Measurements from ENCODE around the gene RPS17. TPM values are rescaled to one million over a fixed set of nuclear protein-coding genes. Genes with fewer than 3 reads are reported as not detected.

The RPS17 gene
- total RNA-seq, 4 donors from 2014 or later, result 649 to 1,349 (median 1,094) TPM

DNA sequence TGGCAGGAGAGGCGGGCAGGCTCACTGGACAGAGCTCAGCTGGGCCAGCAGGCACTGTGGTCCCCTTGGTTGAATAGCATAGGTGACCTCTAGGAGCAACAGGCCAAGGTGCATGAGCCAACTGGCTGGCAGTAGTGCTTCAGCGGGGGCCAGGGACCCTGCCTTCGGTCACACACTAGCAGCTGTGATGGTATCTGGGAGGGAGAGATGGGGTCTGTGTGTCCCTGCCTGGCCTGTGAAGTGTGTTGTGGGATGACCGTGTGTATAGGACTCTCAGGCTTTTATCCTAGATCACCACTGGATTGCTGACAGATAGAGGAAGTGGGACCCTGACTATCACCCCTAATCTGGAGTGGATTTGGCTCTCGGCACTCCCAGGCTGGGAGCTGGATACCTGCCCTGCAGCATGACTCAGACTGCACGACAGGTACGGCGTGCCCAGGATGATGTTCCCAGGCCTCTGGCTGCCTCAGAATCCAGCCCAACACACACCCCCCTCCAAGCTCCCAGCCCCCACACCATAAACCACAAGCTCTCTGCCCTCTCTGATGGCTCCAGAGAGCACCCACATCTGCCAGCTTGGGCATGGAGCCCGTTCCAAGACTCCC lies 7.8 kb downstream of the RPS17 start:
- Histone ChIP-seq H3K4me1 (peaks cover 0 to 8% (median 0%) of the 10 kb centered on the region in 4 donors), H3K27me3 (no peaks in the 10 kb centered on the region), H3K4me3 (no peak overlapping the region), H3K9me3 (no peaks in the 10 kb centered on the region), H3K36me3 (peaks cover 0 to 8% (median 3%) of the 10 kb centered on the region in 4 donors), H3K27ac (no peak overlapping the region)
- in situ Hi-C loops (cut with MboI; ENCODE audit: low pct_ligation_motif_present in 1 of 4, low pct_unique_long_range_greater_than_20kb in 1 of 4, low sequenced_read_pairs in 3 of 4), result loop anchor here (25.0 kb wide), 2 partner anchors 145 to 480 kb away; partner anchors contain the start of gene C15orf40 (in 4 of the 4)
- no peak for TF ChIP-seq POLR2AphosphoS5 (IDR thresholded peaks at IDR 0.05)
- TF ChIP-seq EP300 (IDR thresholded peaks at IDR 0.05; ENCODE audit: low read depth), result no peak
- no peak for TF ChIP-seq POLR2A (IDR thresholded peaks at IDR 0.05)
- no peak for TF ChIP-seq CTCF (IDR thresholded peaks at IDR 0.05)
- no peak for DNase-seq
- intact Hi-C loops (cut with DNase I; ENCODE audit: low total_unique reads), result no loop called here
- 89% methylated on average over 8 of the region's 9 CpGs; no CpG with 5 or more reads in 1 of the 2 donors for WGBS, 2 donors (ENCODE audit: low coverage in 1 of 2)

DNA sequence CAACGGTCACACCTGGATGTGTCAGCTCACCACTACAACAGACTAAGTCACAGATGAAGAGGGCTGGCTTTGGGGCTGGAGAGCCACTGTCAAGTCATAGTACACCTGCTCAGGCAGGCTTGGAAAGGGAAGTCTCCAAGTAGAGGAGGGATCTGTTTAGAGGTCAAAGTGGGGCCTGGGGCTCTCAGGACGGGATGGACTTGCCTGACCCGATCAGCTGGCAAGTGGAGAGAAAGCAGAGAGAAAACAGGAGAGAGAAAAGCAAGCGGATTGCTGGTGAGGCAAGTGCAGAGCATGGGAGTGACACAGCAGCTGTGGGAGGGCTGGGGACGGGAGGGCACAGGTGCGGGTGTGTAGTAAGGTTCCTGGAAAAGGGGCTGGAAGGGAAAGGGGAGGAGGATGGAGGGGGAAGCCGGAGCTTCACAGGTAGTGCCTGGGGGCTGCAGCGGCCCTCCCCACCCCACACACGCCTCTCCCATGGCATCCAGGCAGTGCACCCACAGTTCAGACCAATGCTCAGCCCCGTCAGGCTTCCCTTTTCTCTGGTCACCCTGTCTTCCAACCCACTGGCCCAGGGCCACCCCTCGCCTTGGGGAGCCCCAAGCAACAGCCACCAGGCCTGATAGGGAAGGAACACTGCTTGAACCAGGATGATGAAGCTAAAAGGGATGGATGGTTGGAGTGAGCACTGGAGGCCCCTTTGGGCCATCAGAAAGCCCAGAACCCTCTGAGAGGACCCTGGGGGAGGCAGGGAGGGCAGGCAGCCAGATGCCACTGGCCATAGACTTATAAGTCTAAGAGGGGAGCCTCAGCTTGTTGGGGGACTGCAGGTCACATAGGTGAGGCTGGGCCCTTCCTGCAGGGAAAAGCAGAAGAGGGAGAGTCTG lies 8.5 kb downstream of the RPS17 start:
- H3K36me3 ChIP-seq, result peaks cover 0 to 5% (median under 1%) of the 10 kb centered on the region in 4 donors
- no peaks in the 10 kb centered on the region for H3K9me3 ChIP-seq
- H3K27me3 ChIP-seq, result no peaks in the 10 kb centered on the region
- H3K27ac ChIP-seq, result no peak overlapping the region
- no peak for TF ChIP-seq POLR2AphosphoS5 (IDR thresholded peaks at IDR 0.05)
- no peak for TF ChIP-seq CTCF (IDR thresholded peaks at IDR 0.05)
- TF ChIP-seq EP300 (IDR thresholded peaks at IDR 0.05; ENCODE audit: low read depth), result no peak
- no peak for TF ChIP-seq POLR2A (IDR thresholded peaks at IDR 0.05)
- intact Hi-C loops (cut with DNase I; ENCODE audit: low total_unique reads) (no loop called here), in situ Hi-C loops (cut with MboI; ENCODE audit: low pct_ligation_motif_present in 1 of 4, low pct_unique_long_range_greater_than_20kb in 1 of 4, low sequenced_read_pairs in 3 of 4) (loop anchor here (25.0 kb wide), 2 partner anchors 144 to 481 kb away; partner anchors contain the start of gene C15orf40 (in 4 of the 4))
- 87 to 90% methylated on average over 6 to 11 of the region's 11 CpGs for WGBS, 2 donors (ENCODE audit: low coverage in 1 of 2)
- H3K4me3 ChIP-seq, result no peak overlapping the region
- peaks cover 0 to 8% (median 0%) of the 10 kb centered on the region in 4 donors for H3K4me1 ChIP-seq
- DNase-seq, result no peak

- Histone ChIP-seq H3K4me1 (peaks cover 0 to 8% (median 0%) of the 10 kb centered on the region in 4 donors), H3K4me3 (peak overlapping the region in 1 of 4 donors; percentile 40), H3K36me3 (no peaks in the 10 kb centered on the region), H3K27ac (peak overlapping the region in 3 of 4 donors; percentile 36 to 37 (median 36)), H3K27me3 (no peaks in the 10 kb centered on the region), H3K9me3 (no peaks in the 10 kb centered on the region)
- DNase-seq, result peak; percentile 84
- in situ Hi-C loops (cut with MboI; ENCODE audit: low pct_ligation_motif_present in 1 of 4, low pct_unique_long_range_greater_than_20kb in 1 of 4, low sequenced_read_pairs in 3 of 4), result loop anchor here (25.0 kb wide), 2 partner anchors 143 to 482 kb away; partner anchors contain the start of gene C15orf40 (in 4 of the 4)
- intact Hi-C loops (cut with DNase I; ENCODE audit: low total_unique reads), result no loop called here
- WGBS, 2 donors (ENCODE audit: low coverage in 1 of 2), result 0 to 19% methylated on average over 1 to 10 of the region's 10 CpGs
- TF ChIP-seq POLR2AphosphoS5 (IDR thresholded peaks at IDR 0.05), result no peak
- TF ChIP-seq EP300 (IDR thresholded peaks at IDR 0.05; ENCODE audit: low read depth), result no peak
- TF ChIP-seq CTCF (IDR thresholded peaks at IDR 0.05), result peak; percentile 81 to 98 (median 84)
- TF ChIP-seq POLR2A (IDR thresholded peaks at IDR 0.05), result no peak
These were observed 9.5 kb downstream of the RPS17 start for GRCh38 chr15:82530606-82531379.

Data from transverse colon (tissue), 4 donors.